ENCODE results near the gene CDH4.
"Not testable (repeated sequence)": the region's sequence is repeated elsewhere in the genome, so short reads cannot be mapped to it uniquely, and the experiment has no call there.

The CDH4 gene

GRCh38 chr20:61979701-61980635 lies 727.9 kb downstream of the CDH4 start:
- no peak for DNase-seq

GRCh38 chr20:61980647-61981583 lies 728.9 kb downstream of the CDH4 start:
- DNase-seq = peak; percentile 4

- DNase-seq = not testable (repeated sequence)
Observed at GRCh38 chr20:61981691-61982090, 729.6 kb downstream of the CDH4 start.

GRCh38 chr20:61982191-61982950 lies 730.3 kb downstream of the CDH4 start:
- no peak for DNase-seq

DNA sequence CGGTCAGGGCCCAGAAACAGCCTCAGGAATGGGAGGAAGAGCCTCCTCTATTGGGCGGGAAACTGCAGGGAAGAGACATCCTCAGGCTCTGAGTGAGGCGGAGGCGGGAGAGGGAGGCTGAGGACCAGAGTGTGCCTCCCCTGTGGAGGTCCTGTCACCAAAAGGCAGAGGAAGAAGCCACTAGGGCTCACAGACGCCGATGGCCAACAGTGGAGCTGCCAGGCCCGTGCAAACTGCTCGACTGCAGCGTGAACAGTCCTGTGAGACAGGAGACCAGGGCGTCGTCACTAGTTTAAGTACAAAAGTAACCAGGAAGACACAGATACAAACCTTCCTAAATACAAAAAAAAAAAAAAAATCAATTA lies 730.9 kb downstream of the CDH4 start:
- no peak for DNase-seq

DNA sequence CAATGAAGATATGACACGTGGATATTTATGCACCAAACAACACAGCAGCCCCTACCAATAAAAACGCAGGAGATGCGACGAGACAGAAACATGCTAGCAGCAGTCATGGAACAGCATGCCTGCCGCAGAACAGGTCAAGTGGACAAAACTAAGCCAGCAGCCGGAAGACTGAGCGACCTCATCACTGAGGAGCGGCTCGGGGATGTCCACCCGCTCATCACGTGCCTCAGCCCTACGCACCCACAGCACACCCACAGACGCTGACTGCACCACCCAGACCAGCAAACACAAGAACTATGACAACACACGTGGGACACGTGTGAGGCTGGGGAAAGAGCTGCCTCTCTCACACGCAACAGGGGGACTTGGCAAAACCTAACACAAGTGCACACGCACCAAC lies 731.9 kb downstream of the CDH4 start:
- no peak for DNase-seq

DNA sequence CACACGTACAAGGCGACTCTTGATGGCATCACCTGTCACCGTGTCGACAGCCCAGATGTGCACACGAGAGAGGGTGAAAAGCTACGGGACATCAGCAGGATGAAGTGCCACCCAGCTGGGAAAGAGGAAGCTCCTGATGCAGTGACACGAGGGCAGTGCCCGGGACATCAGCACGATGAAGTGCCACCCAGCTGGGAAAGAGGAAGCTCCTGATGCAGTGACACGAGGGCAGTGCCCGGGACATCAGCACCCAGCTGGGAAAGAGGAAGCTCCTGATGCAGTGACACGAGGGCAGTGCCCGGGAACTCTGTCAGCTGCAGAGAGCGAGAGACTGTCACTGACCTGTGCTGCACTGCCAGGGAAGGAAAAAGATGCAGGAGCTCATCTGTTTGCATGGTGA lies 732.4 kb downstream of the CDH4 start:
- DNase-seq = not testable (repeated sequence)

DNA sequence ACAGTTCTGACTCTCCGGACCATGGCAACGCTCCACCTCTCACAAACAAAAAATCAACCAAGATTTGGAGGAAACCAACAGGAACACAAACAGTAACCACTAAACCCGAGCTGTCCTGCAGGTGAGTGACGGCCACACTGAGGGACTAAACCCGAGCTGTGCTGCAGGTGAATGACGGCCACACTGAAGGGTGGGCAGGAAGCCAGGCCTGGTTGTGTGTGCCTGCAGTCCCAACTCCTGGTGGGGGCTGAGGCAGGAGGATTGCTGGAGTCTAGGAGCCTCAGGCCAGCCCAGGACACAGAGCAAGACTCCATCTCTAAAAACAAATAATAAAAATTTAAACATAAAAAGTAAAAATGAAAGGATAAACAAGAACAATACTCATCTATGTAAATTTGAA lies 733.0 kb downstream of the CDH4 start:
- DNase-seq = no peak

DNA sequence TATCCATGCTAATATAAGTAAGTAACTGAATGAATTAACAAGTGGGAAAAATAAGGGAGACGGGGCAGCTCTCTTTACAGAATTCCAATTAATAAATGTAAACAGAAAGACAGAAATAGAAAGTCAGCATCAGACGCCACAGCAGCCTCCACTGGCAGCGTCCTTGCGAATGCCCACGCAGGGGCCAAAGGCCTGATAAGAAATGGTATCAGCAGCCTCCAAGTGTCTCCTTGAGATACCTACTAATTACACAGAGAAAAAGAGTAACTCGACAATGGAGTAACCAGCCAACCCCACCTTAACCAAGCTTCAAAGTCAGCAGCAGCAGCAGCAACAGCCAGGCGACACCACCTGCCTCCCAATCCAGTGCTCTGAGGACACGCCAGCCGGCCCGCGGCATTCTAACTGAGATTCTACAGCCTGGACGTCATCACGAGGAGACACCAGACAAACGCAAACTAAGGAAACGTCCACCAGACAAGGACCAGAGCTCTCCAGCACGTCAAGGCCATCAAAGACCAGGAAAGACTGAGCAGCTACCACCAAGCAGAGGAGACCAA lies 734.8 kb downstream of the CDH4 start:
- DNase-seq = no peak

DNA sequence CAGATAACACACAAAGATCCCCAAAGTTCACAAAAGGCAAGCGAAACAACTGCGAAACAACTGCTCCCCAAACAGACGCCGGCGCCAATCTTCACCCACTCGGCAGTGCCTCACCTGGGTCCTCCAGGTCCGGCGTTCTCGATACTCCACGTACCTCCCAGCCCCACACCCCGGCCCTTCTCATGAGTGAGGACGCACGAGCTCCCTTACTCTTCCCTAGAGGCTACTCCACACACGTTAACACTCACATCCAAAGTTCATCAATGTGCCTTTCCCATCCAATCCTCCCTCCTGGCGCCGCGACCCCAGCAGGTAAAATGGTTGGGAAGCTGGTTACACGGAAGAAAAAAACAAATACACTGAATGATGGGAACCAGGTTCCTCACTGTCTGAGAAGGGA lies 736.6 kb downstream of the CDH4 start:
- no peak for DNase-seq

DNA sequence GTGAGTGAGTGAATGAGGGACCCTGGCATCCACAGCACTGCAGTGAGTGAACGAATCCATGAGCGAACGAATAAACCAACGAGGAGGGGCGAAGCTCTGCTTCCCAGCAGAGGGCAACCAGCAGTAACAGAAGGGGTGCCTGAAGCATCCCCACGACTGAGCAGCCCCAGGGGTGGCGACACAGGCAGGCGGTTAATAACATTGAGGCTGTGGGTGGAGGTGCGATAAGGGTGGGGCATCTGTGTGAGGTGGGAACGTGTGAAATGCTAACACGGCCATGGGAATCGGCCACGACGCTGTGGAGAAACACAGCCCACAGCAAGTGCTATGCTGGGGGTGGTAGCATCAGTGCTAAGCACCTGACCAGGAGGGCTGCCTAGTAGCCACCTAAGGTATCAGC lies 737.7 kb downstream of the CDH4 start:
- DNase-seq = no peak
